NCI-H2029 (cell line): ENCODE results near the gene ZFP82.
A peak's percentile ranks its signal among the peaks of the same experiment; 100 is the strongest.

Experiments used
- DNase-seq: peaks from one replicate; lab custom pipeline; 2025; lab: John Stamatoyannopoulos, UW

Gene ZFP82

DNA sequence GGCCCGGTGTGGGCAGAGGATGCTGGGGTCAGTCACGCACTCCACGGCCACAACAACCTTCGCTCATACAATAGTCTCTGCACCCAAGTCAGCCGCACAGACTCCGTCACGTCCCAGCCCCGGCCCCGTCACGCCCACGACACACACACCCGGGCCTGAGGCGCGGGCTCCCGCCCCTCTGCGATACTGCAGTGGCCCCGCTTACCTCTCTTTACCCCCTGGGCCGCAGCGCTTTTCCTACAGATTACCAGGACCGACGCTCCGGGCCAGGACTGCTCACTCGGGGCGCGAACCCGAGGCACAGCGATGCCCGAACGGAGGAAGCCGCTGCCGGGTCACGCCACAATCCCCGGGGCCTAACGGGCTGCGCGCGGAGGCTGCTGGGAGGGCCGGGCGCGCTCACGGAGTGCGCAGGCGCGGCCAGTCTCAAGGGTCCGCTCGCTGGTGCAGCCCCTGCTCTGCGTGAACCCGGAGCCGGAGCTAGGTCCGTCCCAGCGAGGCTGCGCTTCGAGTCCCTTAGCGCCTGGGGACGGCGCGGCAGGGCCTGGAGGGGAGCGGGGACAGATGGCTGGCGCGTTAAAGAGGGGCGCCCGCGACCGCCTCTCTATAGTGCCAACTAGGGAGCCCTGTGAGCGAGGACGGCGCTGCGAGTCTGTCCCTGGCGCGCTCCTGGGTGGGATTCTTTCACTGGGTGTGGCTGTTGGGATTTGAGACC lies at the start of gene ZFP82:
ZFP82 (minus strand) TSS at position 358 of the 715 bp plus-strand sequence. CDS start 8,855 bp downstream, outside the sequence.
- DNase-seq, result peak; percentile 76

DNA sequence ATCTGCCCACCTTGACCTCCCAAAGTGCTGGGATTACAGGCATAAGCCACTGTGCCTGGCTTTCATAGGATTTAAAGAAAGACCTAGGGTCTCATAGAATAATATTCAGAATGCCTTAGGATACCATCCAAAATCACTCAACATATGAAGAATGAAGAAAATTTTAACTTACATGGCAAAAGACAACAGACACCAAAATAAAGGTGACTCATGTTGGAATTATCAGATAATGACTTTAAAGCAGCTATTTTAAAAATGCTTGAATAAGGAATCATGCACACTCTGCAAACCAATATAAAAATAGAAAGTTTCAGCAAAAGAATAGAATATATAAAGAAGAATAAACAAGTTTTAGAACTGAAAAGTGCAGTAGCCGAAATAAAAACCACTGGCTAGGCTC lies 41.6 kb upstream of the ZFP82 start:
- no peak for DNase-seq

DNA sequence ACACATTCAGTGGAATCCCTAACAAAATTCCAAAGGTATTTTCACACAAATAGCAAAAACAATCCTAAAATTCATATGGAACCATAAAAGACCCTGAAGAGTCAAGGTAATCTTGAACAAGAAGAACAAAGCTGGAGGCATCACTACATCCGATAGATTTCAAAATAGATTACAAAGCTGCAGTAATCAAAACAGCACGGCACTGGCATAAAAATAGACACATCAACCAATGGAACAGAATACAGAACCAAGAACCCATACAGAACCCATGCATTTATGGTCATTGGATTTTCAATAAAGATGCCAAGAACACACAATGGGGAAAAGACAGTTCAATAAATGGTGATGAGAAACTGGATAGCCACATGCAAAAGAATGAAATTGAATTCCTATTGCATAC lies 38.4 kb upstream of the ZFP82 start:
- no peak for DNase-seq

DNA sequence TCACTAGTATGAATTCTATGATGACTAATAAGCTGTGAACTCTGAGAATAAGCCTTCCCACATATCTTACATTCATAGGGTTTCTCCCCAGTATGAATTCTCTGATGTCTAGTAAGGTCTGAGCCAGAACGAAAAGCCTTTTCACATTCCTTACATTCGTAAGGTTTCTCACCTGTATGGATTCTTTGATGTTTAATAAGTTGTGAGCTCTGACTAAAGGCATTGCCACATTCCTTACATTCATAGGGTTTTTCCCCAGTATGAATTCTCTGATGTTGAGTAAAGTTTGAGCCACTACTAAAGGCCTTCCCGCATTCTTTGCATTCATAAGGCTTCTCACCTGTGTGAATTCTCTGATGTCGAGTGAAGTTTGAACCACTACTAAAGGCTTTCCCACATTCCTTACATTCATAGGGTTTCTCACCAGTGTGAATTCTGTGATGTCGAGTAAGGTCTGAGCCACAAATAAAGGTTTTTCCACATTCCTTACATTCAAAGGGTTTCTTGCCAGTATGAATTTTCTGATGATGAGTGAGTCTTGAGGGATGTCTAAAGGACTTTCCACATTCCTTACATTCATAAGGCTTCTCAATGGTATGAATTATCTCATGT lies 30.7 kb upstream of the ZFP82 start:
- no peak for DNase-seq

DNA sequence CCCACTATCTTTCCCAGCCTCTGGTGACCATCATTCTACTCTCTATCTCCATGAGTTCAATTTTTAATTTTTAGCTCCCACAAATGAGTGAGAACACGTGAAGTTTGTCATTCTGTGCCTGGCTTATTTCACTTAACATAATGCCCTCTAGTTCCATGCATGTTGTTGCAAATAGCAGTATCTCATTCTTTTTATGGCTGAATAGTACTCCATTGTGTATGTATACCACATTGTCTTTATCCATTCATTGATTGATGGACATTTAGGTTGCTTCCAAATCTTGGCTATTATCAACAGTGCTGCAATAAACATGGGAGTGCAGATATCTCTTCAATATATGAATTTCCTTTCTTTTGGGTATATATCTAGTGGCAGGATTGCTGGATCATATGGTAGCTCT lies 22.9 kb upstream of the ZFP82 start:
- DNase-seq, result no peak

DNA sequence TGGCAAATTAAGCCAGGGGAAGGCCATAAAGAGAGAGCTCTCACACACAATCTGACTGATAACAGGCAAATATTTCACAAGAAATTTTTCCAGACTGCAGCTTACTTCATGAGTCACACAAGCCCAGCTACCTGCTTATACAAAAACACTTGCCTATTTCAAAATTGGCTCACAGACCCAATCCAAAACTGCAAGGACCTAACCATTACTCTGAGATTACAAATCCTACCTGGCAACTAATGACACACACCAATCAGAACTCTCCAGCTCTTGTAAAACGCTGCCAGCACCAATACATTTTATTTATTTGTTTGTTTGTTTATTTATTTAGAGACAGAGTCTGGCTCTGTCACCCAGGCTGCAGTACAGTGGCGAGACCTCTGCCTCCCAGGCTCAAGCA lies 18.1 kb upstream of the ZFP82 start:
- no peak for DNase-seq

DNA sequence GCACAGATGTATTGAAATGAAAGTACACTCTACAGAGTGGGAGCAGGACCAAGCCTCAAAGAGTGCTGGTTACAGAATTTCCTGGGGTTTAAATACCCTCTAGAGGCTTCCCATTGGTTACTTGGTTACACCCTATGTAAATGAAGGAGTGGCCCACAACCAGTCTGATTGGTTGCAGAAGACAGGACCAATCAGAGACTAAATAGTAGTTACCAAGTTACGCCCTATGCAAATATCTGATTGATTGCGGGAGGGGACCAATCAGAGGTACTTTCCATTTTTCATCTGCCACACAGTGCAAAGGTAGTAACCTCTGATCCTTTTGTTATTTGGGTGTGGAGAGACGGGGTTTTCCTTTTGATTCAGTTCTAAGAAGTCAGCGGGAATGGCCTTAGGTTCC lies 5.5 kb upstream of the ZFP82 start:
- no peak for DNase-seq

DNA sequence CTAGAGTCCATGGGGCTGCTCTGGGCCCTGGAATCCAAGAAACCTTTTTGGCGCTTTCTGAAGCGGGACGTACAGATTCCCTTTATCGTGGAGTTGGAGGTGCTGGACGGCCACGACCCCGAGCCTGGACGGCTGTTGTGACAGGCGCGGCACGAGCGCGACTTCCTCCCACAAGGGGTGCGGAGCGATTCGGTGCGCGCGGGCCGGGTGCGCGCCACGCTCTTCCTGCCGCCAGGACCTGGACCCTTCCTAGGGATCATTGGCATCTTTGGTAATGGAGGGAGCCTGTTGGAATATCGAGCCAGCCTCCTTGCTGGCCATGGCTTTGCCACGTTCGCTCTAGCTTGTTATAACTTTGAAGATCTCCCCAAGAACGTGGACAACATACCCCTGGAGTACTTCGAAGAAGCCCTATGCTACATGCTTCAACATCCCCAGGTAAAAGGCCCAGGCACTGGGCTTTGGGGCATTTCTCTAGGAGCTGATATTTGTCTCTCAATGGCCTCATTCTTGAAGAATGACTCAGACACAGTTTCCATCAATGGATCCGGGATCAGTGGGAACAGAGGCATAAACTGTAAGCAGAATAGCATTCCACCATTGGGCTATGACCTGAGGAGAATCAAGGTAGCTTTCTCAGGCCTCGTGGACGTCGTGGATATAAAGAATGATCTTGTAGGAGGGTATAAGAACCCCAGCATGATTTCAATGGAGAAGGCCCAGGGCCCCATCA lies 3.5 kb upstream of the ZFP82 start:
- DNase-seq, result no peak

DNA sequence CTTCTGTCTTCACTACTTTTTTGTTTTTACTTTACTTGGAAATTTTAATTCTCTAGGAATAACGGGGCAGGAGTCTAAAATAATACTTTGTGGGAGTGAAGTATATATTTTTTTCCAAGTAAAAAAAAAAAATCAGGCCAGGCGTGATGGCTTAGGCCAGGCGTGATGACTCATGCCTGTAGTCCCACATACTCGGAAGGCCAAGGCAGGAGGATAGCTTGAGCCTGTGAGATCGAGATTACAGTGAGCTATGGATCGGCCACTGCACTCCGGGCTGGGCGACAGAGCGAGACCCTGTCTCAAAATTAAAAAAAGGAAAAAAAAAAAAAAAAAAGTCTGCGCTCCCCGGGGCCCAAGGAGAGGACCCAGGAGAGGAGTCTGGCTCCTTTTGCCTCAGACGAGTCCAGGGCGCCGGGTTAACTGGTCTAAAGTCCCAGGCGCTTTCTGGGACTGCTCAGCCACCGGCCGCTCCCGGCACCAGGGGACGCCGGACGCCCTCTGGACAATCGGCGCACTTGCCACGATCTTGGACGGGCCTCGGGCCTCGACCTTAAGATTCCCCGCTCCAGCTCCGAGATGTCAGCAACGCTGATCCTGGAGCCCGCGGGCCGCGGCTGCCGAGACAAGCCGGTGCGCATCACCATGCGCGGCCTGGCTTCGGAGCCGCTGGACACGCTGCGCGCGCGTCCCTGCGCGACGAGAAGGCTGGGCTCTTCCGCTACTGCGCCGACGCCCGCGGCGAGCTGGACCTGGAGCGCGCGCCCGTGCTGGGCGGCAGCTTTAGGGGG lies 2.7 kb upstream of the ZFP82 start:
- DNase-seq, result no peak

DNA sequence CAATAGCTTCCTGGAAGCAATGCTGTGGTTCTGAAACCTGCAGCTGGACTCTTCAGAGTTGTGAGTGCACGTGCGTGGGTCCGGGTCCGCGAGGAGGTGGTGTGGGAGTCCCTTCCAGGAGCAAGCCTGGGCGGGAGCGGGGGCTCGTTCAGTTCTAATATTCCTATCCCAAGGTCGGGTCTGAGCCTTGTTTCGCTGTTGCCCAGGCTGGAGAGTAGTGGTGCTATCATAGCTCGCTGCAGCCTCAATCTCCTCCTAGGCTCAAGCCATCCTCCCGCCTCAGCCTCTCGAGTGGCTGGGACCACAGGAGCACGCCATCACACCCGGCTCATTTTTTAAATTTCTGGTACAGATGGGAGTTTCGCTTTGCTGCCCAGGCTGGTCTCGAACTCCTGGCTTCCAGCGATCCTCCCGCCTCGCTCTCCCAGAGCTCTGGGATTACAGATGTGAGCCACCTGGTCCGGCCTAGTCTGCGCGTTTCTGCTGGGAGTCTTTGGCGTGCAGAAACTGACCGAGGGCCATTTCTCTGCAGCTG lies 625 bp downstream of the ZFP82 start:
- DNase-seq, result no peak

DNA sequence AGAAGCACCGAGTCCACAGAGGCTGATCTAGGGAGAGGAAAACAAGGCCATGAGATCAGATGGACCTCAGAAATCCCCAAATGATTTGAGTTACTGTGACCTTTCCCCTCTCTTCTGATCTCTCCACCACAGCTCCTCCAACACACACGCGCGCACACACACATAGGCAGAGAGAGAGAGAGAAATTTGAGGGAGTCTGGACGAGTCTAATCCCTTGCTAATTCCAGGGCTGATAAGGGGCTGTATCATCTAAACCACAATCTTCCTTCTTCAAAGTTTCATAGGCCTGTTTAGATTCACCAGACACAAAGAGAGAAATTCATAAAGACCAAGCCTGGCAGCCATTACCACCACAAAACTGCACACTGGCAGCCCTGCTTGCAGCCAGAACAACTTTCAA lies 8.6 kb downstream of the ZFP82 start:
- DNase-seq, result no peak

DNA sequence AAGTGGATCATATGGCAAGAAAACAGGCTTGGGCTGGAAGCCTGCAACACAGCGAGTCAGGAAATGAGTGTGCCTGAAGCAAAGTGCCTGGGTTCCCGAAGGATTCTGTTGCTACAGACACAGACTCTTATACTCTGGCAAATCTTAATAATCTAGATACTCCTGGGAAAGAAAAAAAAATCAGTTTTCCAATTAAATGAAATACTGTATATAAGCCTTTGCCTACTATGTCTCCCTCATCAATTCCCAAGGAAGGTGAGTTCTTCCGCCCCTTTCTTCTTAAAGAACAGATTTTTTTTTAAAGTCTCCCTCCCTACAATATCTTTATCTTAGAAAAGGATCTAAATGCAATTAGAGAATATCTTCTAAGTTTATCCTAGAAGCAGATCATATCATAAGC lies 10.3 kb downstream of the ZFP82 start:
- DNase-seq, result no peak

DNA sequence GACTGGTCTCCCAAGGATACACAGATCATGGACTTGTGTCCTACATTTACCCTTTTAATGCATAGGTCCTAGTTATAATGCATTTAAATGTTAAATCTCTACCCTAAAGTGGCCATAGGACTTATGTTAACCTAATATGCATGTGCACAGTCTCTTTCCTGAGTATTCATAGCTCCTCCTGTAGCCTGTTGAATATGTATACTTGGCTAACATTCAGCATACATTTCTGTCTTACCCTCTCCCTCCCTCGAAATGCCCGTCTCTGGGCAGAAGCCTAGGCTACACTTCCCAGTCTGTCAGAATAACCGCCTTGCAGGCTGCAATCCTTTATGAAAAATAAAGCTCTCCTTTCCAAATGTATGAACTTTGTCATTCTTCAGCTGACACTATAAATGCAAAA lies 13.9 kb downstream of the ZFP82 start:
- DNase-seq, result no peak

DNA sequence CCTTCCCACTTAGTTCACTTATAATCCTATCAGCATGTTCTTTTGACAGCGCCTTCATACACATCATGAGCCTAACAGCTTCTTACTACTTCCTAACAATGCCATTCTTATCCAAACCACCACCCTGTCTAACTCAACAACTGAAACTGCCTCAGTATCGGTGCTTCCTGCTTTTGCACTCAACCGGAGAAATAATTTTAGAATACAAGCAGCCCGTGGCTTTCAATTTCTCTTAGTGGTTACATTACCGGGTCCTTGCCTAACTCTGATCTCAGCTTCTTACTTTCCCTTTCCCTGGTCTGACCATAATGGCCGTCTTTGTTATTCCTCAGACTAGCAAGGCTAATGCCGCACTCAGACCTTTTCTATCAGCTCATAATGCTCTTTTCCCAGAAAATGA lies 17.0 kb downstream of the ZFP82 start:
- DNase-seq, result no peak

DNA sequence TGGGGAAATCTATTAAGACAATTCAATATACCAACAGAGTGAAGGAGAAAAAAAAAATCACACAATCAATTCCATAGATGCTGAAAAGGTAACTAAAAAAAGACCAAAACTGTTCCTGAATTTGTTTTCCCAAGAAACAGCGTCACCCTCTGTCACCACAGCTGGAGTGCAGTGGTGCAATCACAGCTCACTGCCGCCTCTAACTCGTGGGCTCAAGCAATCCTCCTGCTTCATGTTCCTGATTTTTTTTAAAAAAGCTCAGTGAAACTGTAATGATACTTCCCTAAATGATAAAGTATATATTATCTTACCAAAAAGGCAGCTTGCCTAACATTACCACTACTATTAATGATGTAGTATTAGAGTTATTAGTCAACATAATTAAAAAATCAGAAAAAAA lies 19.9 kb downstream of the ZFP82 start:
- DNase-seq, result no peak

DNA sequence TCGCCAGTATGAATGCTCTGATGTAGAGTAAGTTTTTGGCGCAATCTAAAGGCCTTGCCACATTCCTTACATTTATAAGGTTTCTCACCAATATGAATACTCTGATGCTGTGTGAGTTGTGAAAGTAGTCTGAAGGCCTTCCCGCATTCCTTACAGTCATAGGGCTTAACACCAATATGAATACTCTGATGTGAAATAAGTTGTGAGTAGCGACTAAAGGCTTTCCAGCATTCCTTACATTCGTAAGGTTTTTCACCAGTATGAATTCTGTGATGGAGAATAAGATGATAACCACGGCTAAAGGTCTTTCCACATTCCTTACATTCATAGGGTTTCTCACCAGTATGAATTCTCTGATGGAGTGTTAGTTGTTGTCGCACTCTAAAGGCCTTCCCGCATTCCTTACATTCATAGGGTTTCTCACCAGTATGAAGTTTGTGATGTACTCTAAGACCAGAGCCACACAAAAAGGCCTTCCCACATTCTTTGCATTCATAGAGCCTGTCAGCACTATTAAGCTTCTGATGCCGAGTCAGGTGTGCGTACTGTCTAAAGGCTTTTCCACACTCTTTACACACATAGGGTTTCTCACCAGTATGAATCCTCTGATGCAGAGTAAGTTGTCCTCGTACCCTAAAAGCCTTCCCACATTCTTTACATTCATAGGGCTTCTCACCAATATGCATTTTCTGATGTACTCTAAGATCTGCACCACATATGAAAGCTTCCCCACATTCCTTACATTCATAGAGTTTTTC lies 25.3 kb downstream of the ZFP82 start:
- no peak for DNase-seq

DNA sequence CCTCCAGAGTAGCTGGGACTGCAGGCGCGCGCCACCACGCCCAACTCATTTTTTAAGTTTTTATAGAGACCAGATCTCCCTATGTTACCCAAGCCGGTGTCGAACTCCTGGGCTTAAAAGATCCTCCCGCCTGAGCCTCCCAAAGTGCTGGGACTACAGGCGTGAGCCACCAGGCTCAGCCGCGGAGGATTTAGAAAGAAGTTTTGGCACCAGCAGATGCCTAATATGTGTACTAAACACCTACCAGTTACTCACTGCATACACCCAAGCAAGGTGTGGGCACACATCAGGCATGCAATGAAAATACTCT lies 39.0 kb downstream of the ZFP82 start:
- DNase-seq, result no peak

DNA sequence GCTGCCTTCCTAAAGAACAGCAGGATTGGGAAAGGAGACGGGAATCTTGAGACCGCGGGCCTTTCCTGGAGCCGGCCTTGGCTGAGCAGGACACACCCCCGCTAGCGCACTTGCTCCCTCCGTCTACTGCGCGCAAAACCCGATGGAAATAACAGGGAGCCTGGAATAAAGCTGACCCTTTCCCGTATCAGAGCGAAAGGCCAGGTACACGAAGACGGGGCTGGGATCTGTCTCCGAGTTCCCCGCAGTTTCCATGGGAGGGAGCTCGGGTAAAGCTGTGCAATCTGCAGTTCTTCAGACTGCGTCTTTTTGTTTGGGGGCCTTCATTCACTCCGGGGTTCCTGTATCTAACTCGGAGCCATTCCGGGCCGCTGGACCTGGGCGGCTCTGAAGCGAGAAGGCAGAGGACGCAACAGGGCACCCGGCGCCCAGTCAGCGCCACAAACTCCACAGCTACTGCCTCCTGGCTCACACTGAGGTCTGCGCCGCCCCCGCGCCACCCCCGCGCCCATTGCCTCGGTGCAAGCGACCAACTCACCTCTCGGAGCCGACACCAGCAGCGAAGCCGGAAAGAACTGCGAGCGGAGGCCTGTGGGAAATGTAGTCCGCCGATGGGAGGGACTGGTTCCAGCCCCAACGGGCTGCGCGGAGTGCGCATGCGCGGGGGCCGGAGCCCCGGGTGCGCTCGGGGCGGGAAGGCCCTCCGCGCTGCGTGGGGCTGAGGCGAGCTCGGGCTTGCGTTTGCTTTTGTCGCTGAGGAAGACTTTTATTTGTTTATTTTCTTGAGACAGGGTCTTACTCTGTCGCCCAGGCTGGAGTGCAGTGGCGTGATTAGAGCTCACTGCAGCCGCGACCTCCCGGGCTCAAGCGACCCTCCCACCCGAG lies 39.6 kb downstream of the ZFP82 start, which contains the start of gene ZFP14:
ZFP14 (minus strand) TSS at position 577 of the 885 bp plus-strand sequence. CDS start 11,309 bp downstream, outside the sequence.
- peak; percentile 91 for DNase-seq

DNA sequence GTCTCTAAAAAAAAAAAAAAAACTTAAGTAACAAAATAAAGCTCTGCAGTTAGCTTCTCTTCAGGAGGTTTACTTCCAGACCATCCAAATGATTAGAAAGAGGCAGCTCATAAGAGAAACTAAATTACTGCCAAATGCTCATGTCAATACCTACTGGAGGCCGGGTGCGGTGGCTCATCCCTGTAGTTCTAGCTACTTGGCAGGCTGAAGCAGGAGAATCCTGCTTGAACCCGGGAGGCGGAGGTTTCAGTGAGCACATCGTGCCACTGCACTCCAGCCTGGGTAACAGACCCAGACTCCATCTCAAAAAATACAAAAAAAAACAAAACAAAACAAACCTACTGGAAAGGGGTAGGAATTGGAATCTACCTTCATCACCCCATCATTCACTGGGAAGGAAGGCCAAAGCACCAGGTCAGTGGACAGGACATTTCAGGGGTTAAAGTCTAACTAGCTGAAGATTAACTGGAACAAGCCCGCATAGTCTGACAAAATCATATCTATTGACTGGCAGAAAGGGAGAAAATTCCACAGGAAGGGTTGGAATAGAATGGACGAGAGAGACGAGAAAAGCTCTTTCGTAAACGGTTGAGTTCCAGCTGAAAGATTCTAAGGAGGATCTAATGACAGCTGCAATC lies 40.8 kb downstream of the ZFP82 start:
- no peak for DNase-seq

DNA sequence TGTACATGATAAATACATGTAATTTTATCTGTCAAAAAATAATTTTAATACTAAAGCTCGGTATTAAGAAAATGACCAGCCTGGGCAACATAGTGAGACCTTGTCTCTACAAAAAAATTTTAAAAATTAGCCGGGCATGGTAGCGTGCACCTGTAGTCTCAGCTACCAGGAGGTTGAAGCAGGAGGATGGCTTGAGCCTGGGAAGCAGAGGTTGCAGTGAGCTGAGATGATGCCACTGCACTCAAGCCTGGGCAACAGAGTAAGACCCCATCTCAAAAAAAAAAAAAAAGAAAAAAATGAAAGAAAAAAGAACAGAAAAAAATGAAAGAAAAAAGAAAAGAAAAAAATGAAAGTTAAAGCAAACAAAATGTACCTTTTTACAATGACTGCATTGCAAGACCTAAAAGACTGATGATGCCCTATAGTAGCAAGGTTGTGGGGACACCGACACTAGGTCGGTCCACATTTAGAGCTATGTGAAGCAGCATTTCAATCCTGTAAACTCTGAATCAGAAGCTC lies 44.7 kb downstream of the ZFP82 start:
- no peak for DNase-seq
